Measurements from ENCODE around the gene OR2K2.
"Not testable (repeated sequence)": the region's sequence is repeated elsewhere in the genome, so short reads cannot be mapped to it uniquely, and the experiment has no call there.

Gene OR2K2

GRCh38 chr9:111298111-111298510 is 31.9 kb downstream of the OR2K2 start:
- no peak for DNase-seq (ENCODE audit: low spot score)

GRCh38 chr9:111297066-111297824 is 32.8 kb downstream of the OR2K2 start:
- no peak for DNase-seq (ENCODE audit: low spot score)

- no peak for DNase-seq (ENCODE audit: low spot score)
These were observed 35.2 kb downstream of the OR2K2 start for GRCh38 chr9:111294691-111295451.

GRCh38 chr9:111287127-111287526 is 42.9 kb downstream of the OR2K2 start:
- DNase-seq (ENCODE audit: low spot score), result no peak

GRCh38 chr9:111284703-111285102 is 45.3 kb downstream of the OR2K2 start:
- no peak for DNase-seq (ENCODE audit: low spot score)

GRCh38 chr9:111282845-111283244 is 47.2 kb downstream of the OR2K2 start:
- DNase-seq (ENCODE audit: low spot score), result no peak

- DNase-seq (ENCODE audit: low spot score), result not testable (repeated sequence)
These were observed 49.2 kb downstream of the OR2K2 start for GRCh38 chr9:111280795-111281194.

Data from iPS-NIHi11 (cell line).